Astrocyte (in vitro differentiated cells and primary cell): ENCODE measurements around the gene C4orf54. TPM values are rescaled to one million over a fixed set of nuclear protein-coding genes. Genes with fewer than 3 reads are reported as not detected.

Source experiments
- DNase-seq: peaks from one replicate; pipeline ENCODE4 v3.0.0-alpha.2; 2010; ENCODE audit warnings: low read depth
- FAIRE-seq: peaks from 2 replicates; lab custom pipeline; 2011; peaks lifted over from hg19 to GRCh38; lab: Jason Lieb, UNC
- H2AFZ ChIP-seq: 2 replicates; pipeline ENCODE4 v1.6.0; 2012; ENCODE audit warnings: low read depth, low read length, inconsistent platforms
- H3K27ac ChIP-seq: 2 replicates; pipeline ENCODE4 v1.5.1; 2011; ENCODE audit warnings: low read depth, low read length, inconsistent platforms
- H3K27me3 ChIP-seq: 2 replicates; pipeline ENCODE4 v1.6.0; 2011; ENCODE audit warnings: low read length, inconsistent platforms; ENCODE audit not compliant: insufficient read depth
- H3K36me3 ChIP-seq: 2 replicates; pipeline ENCODE4 v1.5.1; 2011; ENCODE audit warnings: low read length, inconsistent platforms; ENCODE audit not compliant: insufficient read depth
- H3K4me1 ChIP-seq: 2 replicates; pipeline ENCODE4 v1.5.1; 2011; ENCODE audit warnings: low read length, inconsistent platforms; ENCODE audit not compliant: insufficient read depth
- H3K4me2 ChIP-seq: 2 replicates; pipeline ENCODE4 v1.6.0; 2012; ENCODE audit warnings: low read length, inconsistent platforms
- H3K4me3 ChIP-seq: 2 replicates; pipeline ENCODE4 v1.5.1; 2011; ENCODE audit warnings: low read depth, mild to moderate bottlenecking, low read length, inconsistent platforms; ENCODE audit not compliant: insufficient read depth
- H3K79me2 ChIP-seq: 2 replicates; pipeline ENCODE4 v1.6.0; 2012; ENCODE audit warnings: mild to moderate bottlenecking, low read length, inconsistent platforms; ENCODE audit not compliant: insufficient read depth
- H3K9ac ChIP-seq: 2 replicates; pipeline ENCODE4 v1.6.0; 2012; ENCODE audit warnings: mild to moderate bottlenecking, low read length, inconsistent platforms
- H3K9me3 ChIP-seq: 2 replicates; pipeline ENCODE4 v1.5.1; 2012; ENCODE audit warnings: low read depth, mild to moderate bottlenecking, low read length, inconsistent platforms; ENCODE audit not compliant: insufficient read depth
- H4K20me1 ChIP-seq: 2 replicates; pipeline ENCODE4 v1.6.0; 2012; ENCODE audit warnings: low read length, inconsistent platforms; ENCODE audit not compliant: insufficient read depth
- H3K27ac Mint-ChIP-seq: one replicate; pipeline ENCODE4 v1.8.0; 2021; ENCODE audit warnings: mild to moderate bottlenecking, mixed read lengths; ENCODE audit not compliant: unreplicated experiment
- H3K27me3 Mint-ChIP-seq: one replicate; pipeline ENCODE4 v1.8.0; 2021; ENCODE audit warnings: low read depth, mixed read lengths; ENCODE audit not compliant: unreplicated experiment
- H3K36me3 Mint-ChIP-seq: one replicate; pipeline ENCODE4 v1.8.0; 2021; ENCODE audit warnings: low read depth, mixed read lengths; ENCODE audit not compliant: unreplicated experiment
- H3K4me1 Mint-ChIP-seq: one replicate; pipeline ENCODE4 v1.8.0; 2021; ENCODE audit warnings: low read depth, mixed read lengths; ENCODE audit not compliant: unreplicated experiment
- H3K4me3 Mint-ChIP-seq: one replicate; pipeline ENCODE4 v1.8.0; 2021; ENCODE audit warnings: mild to moderate bottlenecking, moderate library complexity, mixed read lengths; ENCODE audit not compliant: unreplicated experiment
- H3K9me3 Mint-ChIP-seq: one replicate; pipeline ENCODE4 v1.8.0; 2021; ENCODE audit warnings: mild to moderate bottlenecking, mixed read lengths; ENCODE audit not compliant: unreplicated experiment
- CTCF ChIP-seq: IDR thresholded peaks from 2 replicates; pipeline ENCODE4 v1.5.1; 2011; ENCODE audit warnings: low read depth, mild to moderate bottlenecking, inconsistent platforms, low read length, moderate library complexity; ENCODE audit not compliant: insufficient read depth
- EZH2 ChIP-seq: IDR thresholded peaks from 2 replicates; pipeline ENCODE4 v1.6.1; 2012; ENCODE audit warnings: mild to moderate bottlenecking, low read length, inconsistent platforms; ENCODE audit not compliant: insufficient read depth
- total RNA-seq: library from RNA; stranded (reverse); gene quantifications from 2 replicates; pipeline ENCODE4 v1.2.1, GENCODE V29; 2021

C4orf54 gene
- total RNA-seq, 1 donor from 2014 or later: not detected

- no peak for DNase-seq
These were observed 14.7 kb downstream of the C4orf54 start for GRCh38 chr4:99642725-99643489.

GRCh38 chr4:99640676-99641075, 17.0 kb downstream of the C4orf54 start:
- no peak overlapping the region for H3K27ac Mint-ChIP-seq
- no peak overlapping the region for H3K4me3 ChIP-seq
- no peak overlapping the region for H3K4me3 Mint-ChIP-seq
- no peak overlapping the region for H3K27ac ChIP-seq
- H3K4me2 ChIP-seq: no peak overlapping the region
- DNase-seq (no peak), FAIRE-seq (no peak)
- no peaks in the 10 kb centered on the region for H3K27me3 ChIP-seq
- H3K9ac ChIP-seq: no peak overlapping the region
- H3K79me2 ChIP-seq: no peaks in the 10 kb centered on the region
- no peaks in the 10 kb centered on the region for H4K20me1 ChIP-seq
- no peaks in the 10 kb centered on the region for H3K9me3 ChIP-seq
- no peaks in the 10 kb centered on the region for H3K36me3 Mint-ChIP-seq
- no peaks in the 10 kb centered on the region for H3K4me1 ChIP-seq
- no peaks in the 10 kb centered on the region for H3K27me3 Mint-ChIP-seq
- H2AFZ ChIP-seq: no peak overlapping the region
- no peaks in the 10 kb centered on the region for H3K9me3 Mint-ChIP-seq
- H3K4me1 Mint-ChIP-seq: no peaks in the 10 kb centered on the region
- no peak for TF ChIP-seq CTCF
- no peak for TF ChIP-seq EZH2
- H3K36me3 ChIP-seq: no peaks in the 10 kb centered on the region

More at GRCh38 chr4:99642725-99643489, 14.7 kb downstream of the C4orf54 start:
- Mint-ChIP-seq H3K9me3 (no peaks in the 10 kb centered on the region), H3K4me3 (no peak overlapping the region), H3K4me1 (no peaks in the 10 kb centered on the region), H3K36me3 (no peaks in the 10 kb centered on the region), H3K27ac (no peak overlapping the region), H3K27me3 (no peaks in the 10 kb centered on the region)
- no peak for FAIRE-seq
- Histone ChIP-seq H3K4me1 (no peaks in the 10 kb centered on the region), H3K9ac (no peak overlapping the region), H2AFZ (no peak overlapping the region), H4K20me1 (no peaks in the 10 kb centered on the region), H3K27me3 (no peaks in the 10 kb centered on the region), H3K9me3 (no peaks in the 10 kb centered on the region), H3K79me2 (no peaks in the 10 kb centered on the region), H3K4me2 (no peak overlapping the region), H3K27ac (no peak overlapping the region), H3K36me3 (no peaks in the 10 kb centered on the region), H3K4me3 (no peak overlapping the region)
- TF ChIP-seq CTCF (no peak), EZH2 (no peak)

- Histone ChIP-seq H3K4me1 (no peaks in the 10 kb centered on the region), H3K27ac (no peak overlapping the region), H3K36me3 (no peaks in the 10 kb centered on the region), H3K4me2 (no peak overlapping the region), H4K20me1 (no peaks in the 10 kb centered on the region), H3K79me2 (no peaks in the 10 kb centered on the region), H3K4me3 (no peak overlapping the region), H2AFZ (no peak overlapping the region), H3K27me3 (no peaks in the 10 kb centered on the region), H3K9ac (no peak overlapping the region), H3K9me3 (no peaks in the 10 kb centered on the region)
- Mint-ChIP-seq H3K27me3 (no peaks in the 10 kb centered on the region), H3K9me3 (no peaks in the 10 kb centered on the region), H3K27ac (no peak overlapping the region), H3K4me1 (no peaks in the 10 kb centered on the region), H3K4me3 (no peak overlapping the region), H3K36me3 (no peaks in the 10 kb centered on the region)
- DNase-seq (no peak), FAIRE-seq (no peak)
- TF ChIP-seq EZH2: no peak
- no peak for TF ChIP-seq CTCF
These were observed 20.5 kb downstream of the C4orf54 start for GRCh38 chr4:99637174-99637573.
